GM19328 (cell line): ENCODE results near the gene LMAN2.
A peak's percentile ranks its signal among the peaks of the same experiment; 100 is the strongest.

Experiments
- ATAC-seq: cut with Tn5 transposase; IDR thresholded peaks from one replicate; pipeline ENCODE4 v1.9.1; 2021; ENCODE audit warnings: mild to moderate bottlenecking, moderate library complexity; ENCODE audit not compliant: unreplicated experiment

The LMAN2 gene

GRCh38 chr5:177330991-177331842 is 20.3 kb downstream of the LMAN2 start:
- no peak for ATAC-seq

- ATAC-seq: no peak
Measured at GRCh38 chr5:177329883-177330282, 21.6 kb downstream of the LMAN2 start.

GRCh38 chr5:177328545-177329231 is 22.8 kb downstream of the LMAN2 start:
- ATAC-seq: no peak

- no peak for ATAC-seq
Measured at GRCh38 chr5:177327539-177328522, 23.6 kb downstream of the LMAN2 start.

- ATAC-seq: no peak
Measured at GRCh38 chr5:177325868-177326381, 25.5 kb downstream of the LMAN2 start.

- ATAC-seq: no peak
Measured at GRCh38 chr5:177320879-177321278, 30.6 kb downstream of the LMAN2 start.

GRCh38 chr5:177319913-177320588 is 31.4 kb downstream of the LMAN2 start:
- ATAC-seq: no peak

- no peak for ATAC-seq
Measured at GRCh38 chr5:177317959-177318377, 33.5 kb downstream of the LMAN2 start.

- no peak for ATAC-seq
Measured at GRCh38 chr5:177316005-177316404, 35.5 kb downstream of the LMAN2 start.

GRCh38 chr5:177315411-177315810 is 36.1 kb downstream of the LMAN2 start:
- ATAC-seq: no peak

GRCh38 chr5:177314376-177315342 is 36.8 kb downstream of the LMAN2 start:
- ATAC-seq: no peak

- no peak for ATAC-seq
Measured at GRCh38 chr5:177313561-177314259, 37.8 kb downstream of the LMAN2 start.

- peak; percentile 26 for ATAC-seq
Measured at GRCh38 chr5:177312649-177313181, 38.8 kb downstream of the LMAN2 start.

- peak; percentile 68 for ATAC-seq
Measured at GRCh38 chr5:177311723-177312648, 39.5 kb downstream of the LMAN2 start, which contains the start of gene MXD3. Gene MXD3, minus strand, starts transcription at chr5:177311898. Its CDS starts 68 bp downstream, at chr5:177311830.

GRCh38 chr5:177311392-177311722 is 40.1 kb downstream of the LMAN2 start:
- no peak for ATAC-seq

GRCh38 chr5:177310757-177311391 is 40.6 kb downstream of the LMAN2 start:
- no peak for ATAC-seq

- no peak for ATAC-seq
Measured at GRCh38 chr5:177310332-177310731, 41.1 kb downstream of the LMAN2 start.
